H1 (cell line): Measurements from ENCODE around the gene SF3B3. TPM values are rescaled to one million over a fixed set of nuclear protein-coding genes. Genes with fewer than 3 reads are reported as not detected.

Experiments
- CTCF ChIA-PET: fragments of 300-600 bp; sonication (Branson Sonifier 250); formaldehyde crosslinking; loops from one replicate; lab custom pipeline; 2021; ENCODE audit not compliant: partially characterized antibody; lab: Charles Lee
- POLR2A ChIA-PET: fragments of 300-600 bp; sonication (Branson Sonifier 250); formaldehyde crosslinking; loops from one replicate; lab custom pipeline; 2021; ENCODE audit warnings: inconsistent platforms; ENCODE audit not compliant: partially characterized antibody; lab: Charles Lee
- DNase-seq, 2 experiments: peaks; one replicate each; pipeline versions ENCODE4 v3.0.0 to v3.0.0-alpha.2; 2010 to 2022; ENCODE audit warnings: low spot score in 2 of 2, low read depth in 1 of 2, mixed read lengths in 1 of 2
- FAIRE-seq: peaks from 2 replicates; lab custom pipeline; 2011; peaks lifted over from hg19 to GRCh38; lab: Jason Lieb, UNC
- H2AFZ ChIP-seq: 2 replicates; pipeline ENCODE4 v1.8.1; 2012; ENCODE audit warnings: low read length, inconsistent platforms
- H2AK5ac ChIP-seq: 2 replicates; pipeline ENCODE4 v1.6.1; 2013; ENCODE audit warnings: low read depth, low read length
- H2BK120ac ChIP-seq: replicated peaks from 2 replicates; pipeline ENCODE3; 2013; ENCODE audit warnings: low read depth, low read length, inconsistent platforms
- H2BK12ac ChIP-seq: 2 replicates; pipeline ENCODE4 v1.6.1; 2013; ENCODE audit warnings: low read depth, low read length
- H2BK15ac ChIP-seq: 2 replicates; pipeline ENCODE4 v1.6.1; 2013; ENCODE audit warnings: low read length
- H2BK20ac ChIP-seq: 2 replicates; pipeline ENCODE4 v1.6.1; 2013; ENCODE audit warnings: low read length
- H2BK5ac ChIP-seq: 2 replicates; pipeline ENCODE4 v1.6.1; 2013; ENCODE audit warnings: low read depth, low read length
- H3K14ac ChIP-seq: 2 replicates; pipeline ENCODE4 v1.6.1; 2013; ENCODE audit warnings: inconsistent platforms; ENCODE audit not compliant: insufficient read length
- H3K18ac ChIP-seq: 2 replicates; pipeline ENCODE4 v1.6.1; 2013; ENCODE audit warnings: low read length; ENCODE audit errors: extremely low read depth
- H3K23ac ChIP-seq: 2 replicates; pipeline ENCODE4 v1.6.1; 2013; ENCODE audit warnings: inconsistent platforms; ENCODE audit not compliant: insufficient read length
- H3K23me2 ChIP-seq: 2 replicates; pipeline ENCODE4 v1.6.1; 2013; ENCODE audit warnings: low read depth, low read length
- H3K27ac ChIP-seq: 2 replicates; pipeline ENCODE4 v1.6.1; 2011; ENCODE audit warnings: low read depth, low read length, inconsistent platforms
- H3K27me3 ChIP-seq, 4 experiments: replicated peaks in 1 of 4; 1 replicate in 1 of 4; 2 replicates in 3 of 4; pipeline versions ENCODE4 v1.6.1 to v1.8.1; 2011 to 2013; ENCODE audit warnings: low read length in 3 of 4, mild to moderate bottlenecking in 3 of 4, inconsistent platforms in 2 of 4, mixed read lengths in 2 of 4, moderate library complexity in 1 of 4; ENCODE audit not compliant: control insufficient read depth in 3 of 4, insufficient read depth in 3 of 4; ENCODE audit errors: extremely low read depth in 1 of 4
- H3K36me3 ChIP-seq, 4 experiments: 2 replicates each; pipeline versions ENCODE4 v1.6.1 to v1.8.1; 2011 to 2013; ENCODE audit warnings: mild to moderate bottlenecking in 4 of 4, low read length in 3 of 4, moderate library complexity in 2 of 4, control low read depth in 1 of 4, inconsistent platforms in 1 of 4; ENCODE audit not compliant: insufficient read depth in 4 of 4, control insufficient read depth in 2 of 4
- H3K4ac ChIP-seq: replicated peaks from 2 replicates; pipeline ENCODE3; 2013; ENCODE audit warnings: low read length, low read depth, mixed read lengths, inconsistent platforms; ENCODE audit not compliant: insufficient read length
- H3K4me1 ChIP-seq, 4 experiments: replicated peaks in 1 of 4; 1 replicate in 1 of 4; 2 replicates in 3 of 4; pipeline versions ENCODE4 v1.6.1 to v1.8.1; 2011 to 2013; ENCODE audit warnings: low read length in 3 of 4, inconsistent platforms in 2 of 4, mixed read lengths in 1 of 4; ENCODE audit not compliant: insufficient read depth in 4 of 4, control insufficient read depth in 3 of 4
- H3K4me2 ChIP-seq, 2 experiments: 2 replicates each; pipeline versions ENCODE4 v1.6.1 to v1.8.1; 2011 to 2013; ENCODE audit warnings: low read depth in 2 of 2, low read length in 2 of 2, control low read depth in 1 of 2, inconsistent platforms in 1 of 2, mild to moderate bottlenecking in 1 of 2; ENCODE audit not compliant: insufficient read depth in 1 of 2
- H3K4me3 ChIP-seq, 4 experiments: fragments of 200-600, 300-600 bp in 1 of 4; sonication (generic), shearing (Covaris generic), sonication (Bioruptor Twin) in 1 of 4; 2 replicates each; pipeline versions ENCODE4 v1.5.1 to v1.8.1; 2011 to 2016; ENCODE audit warnings: low read length in 4 of 4, low read depth in 3 of 4, control low read depth in 2 of 4, inconsistent platforms in 2 of 4, mild to moderate bottlenecking in 2 of 4, mixed read lengths in 1 of 4, moderate library complexity in 1 of 4; ENCODE audit not compliant: insufficient read depth in 2 of 4; ENCODE audit errors: extremely low read depth in 1 of 4
- H3K56ac ChIP-seq: replicated peaks from 2 replicates; pipeline ENCODE3; 2013; ENCODE audit warnings: low read depth, mild to moderate bottlenecking, mixed read lengths, low read length, inconsistent platforms; ENCODE audit not compliant: insufficient read length
- H3K79me1 ChIP-seq: 2 replicates; pipeline ENCODE4 v1.6.1; 2013; ENCODE audit warnings: low read depth, low read length, control low read depth
- H3K79me2 ChIP-seq, 2 experiments: 2 replicates each; pipeline versions ENCODE4 v1.6.1 to v1.8.1; 2012 to 2013; ENCODE audit warnings: low read length in 2 of 2, mild to moderate bottlenecking in 2 of 2, inconsistent platforms in 1 of 2; ENCODE audit not compliant: insufficient read depth in 2 of 2, control insufficient read depth in 1 of 2
- H3K9ac ChIP-seq, 4 experiments: replicated peaks in 1 of 4; 1 replicate in 1 of 4; 2 replicates in 3 of 4; pipeline versions ENCODE4 v1.6.1 to v1.8.1; 2011 to 2013; ENCODE audit warnings: low read depth in 3 of 4, low read length in 3 of 4, control low read depth in 2 of 4, mild to moderate bottlenecking in 2 of 4, moderate library complexity in 2 of 4, inconsistent platforms in 1 of 4; ENCODE audit errors: extremely low read depth in 1 of 4
- H3K9me3 ChIP-seq, 2 experiments: 2 replicates each; pipeline versions ENCODE4 v1.6.1 to v1.8.1; 2012 to 2013; ENCODE audit warnings: mild to moderate bottlenecking in 2 of 2, moderate library complexity in 2 of 2, control low read depth in 1 of 2, inconsistent platforms in 1 of 2, low read depth in 1 of 2, low read length in 1 of 2, mixed read lengths in 1 of 2; ENCODE audit not compliant: insufficient read depth in 2 of 2
- H4K20me1 ChIP-seq, 2 experiments: replicated peaks in 1 of 2; 2 replicates each; pipeline versions ENCODE3 to v1.8.1; 2011 to 2013; ENCODE audit warnings: inconsistent platforms in 2 of 2, low read length in 2 of 2, mild to moderate bottlenecking in 1 of 2; ENCODE audit not compliant: insufficient read depth in 2 of 2, control insufficient read depth in 1 of 2
- H4K5ac ChIP-seq: 2 replicates; pipeline ENCODE4 v1.6.1; 2013; ENCODE audit warnings: low read length, low read depth, mixed read lengths, inconsistent platforms; ENCODE audit not compliant: insufficient read length
- H4K8ac ChIP-seq: 2 replicates; pipeline ENCODE4 v1.8.0; 2013; ENCODE audit warnings: mild to moderate bottlenecking, moderate library complexity, low read length, inconsistent platforms; ENCODE audit not compliant: insufficient read depth; ENCODE audit errors: extremely low read depth
- H4K91ac ChIP-seq: replicated peaks from 2 replicates; pipeline ENCODE3; 2013; ENCODE audit warnings: low read length, mixed read lengths, inconsistent platforms; ENCODE audit not compliant: insufficient read length
- CHD1 ChIP-seq: IDR thresholded peaks from 2 replicates; pipeline ENCODE4 v1.6.1; 2012; ENCODE audit warnings: low read depth, low read length, improper control_type of control experiment
- KDM1A ChIP-seq: fragments of 200-600, 300-600 bp; sonication (generic); IDR thresholded peaks from 2 replicates; pipeline ENCODE4 v1.7.1; 2016; ENCODE audit warnings: mild to moderate bottlenecking, low read length, borderline replicate concordance
- NANOG ChIP-seq: IDR thresholded peaks from 2 replicates; pipeline ENCODE4 v1.6.1; 2011; ENCODE audit warnings: low read length, low read depth, mild to moderate bottlenecking, inconsistent platforms; ENCODE audit not compliant: insufficient read depth, poor library complexity, severe bottlenecking
- POU5F1 ChIP-seq: IDR thresholded peaks from 2 replicates; pipeline ENCODE4 v1.6.1; 2011; ENCODE audit warnings: low read depth, mild to moderate bottlenecking, low read length, moderate library complexity
- RXRA ChIP-seq: IDR thresholded peaks from 2 replicates; pipeline ENCODE4 v1.6.1; 2011; ENCODE audit warnings: low read depth, mild to moderate bottlenecking, low read length, moderate library complexity; ENCODE audit not compliant: insufficient read depth
- SP2 ChIP-seq: IDR thresholded peaks from 2 replicates; pipeline ENCODE4 v1.6.1; 2012; ENCODE audit warnings: mild to moderate bottlenecking, low read length, inconsistent platforms
- TAF1 ChIP-seq: IDR thresholded peaks from 2 replicates; pipeline ENCODE4 v1.6.1; 2011; ENCODE audit warnings: mild to moderate bottlenecking, low read depth, low read length
- TAF7 ChIP-seq: optimal IDR thresholded peaks from 2 replicates; pipeline ENCODE3; 2011; ENCODE audit warnings: low read depth, mild to moderate bottlenecking, inconsistent platforms, low read length, moderate library complexity, borderline replicate concordance
- WGBS, 2 experiments: shearing (Covaris generic) in 1 of 2; methylation state at CpG; one replicate each; pipeline versions ENCODE4 v1.1.6 to v1.1.7; 2013 to 2015; ENCODE audit warnings: low lambda C conversion rate in 2 of 2, mixed read lengths in 2 of 2, inconsistent platforms in 1 of 2, low coverage in 1 of 2, missing lambda C conversion rate in 1 of 2; ENCODE audit not compliant: insufficient replicate concordance in 2 of 2, insufficient coverage in 1 of 2, insufficient read length in 1 of 2; ENCODE audit errors: extremely low coverage in 1 of 2, missing lambda C conversion rate in 1 of 2; 5-methylcytosine and 5-hydroxymethylcytosine counted together
- polyA plus RNA-seq, 7 experiments: library from polyadenylated mRNA; depleted of rRNA in 3 of 7; stranded (reverse) in 5 of 7; unstranded in 2 of 7; fragments of >200 nt in 5 of 7; fragments of 200-250 nt in 2 of 7; gene quantifications; 1 replicate in 5 of 7; 2 replicates in 1 of 7; 4 replicates in 1 of 7; pipeline versions ENCODE4 v1.2.1 to v1.2.3, GENCODE V29; 2011 to 2013; ENCODE audit warnings: missing spikeins in 2 of 7, mixed read lengths in 2 of 7
- total RNA-seq: library from RNA; stranded (reverse); fragmentation: NEBNext Ultra II Directional; extraction: Animal tissue kit (Norgen Biotek cat#: 25700); gene quantifications from 2 replicates; pipeline ENCODE4 v1.2.1, GENCODE V29; 2021

SF3B3 gene
- total and polyA plus RNA-seq, 2 of the 8 experiments (the other 6 are each of a cell fraction or from before 2014, with no cell fraction given), result 241 to 521 TPM

- no peak overlapping the region for H3K4me3 ChIP-seq
- no peaks in the 10 kb centered on the region for H3K79me1 ChIP-seq
- no peaks in the 10 kb centered on the region for H4K20me1 ChIP-seq
- H2AK5ac ChIP-seq, result no peak overlapping the region
- ChIA-PET POLR2A (interaction anchor here (0.8 to 2.3 kb wide), 2 partner anchors 10 to 31 kb away, joined by 3 to 4 read pairs; no protein-coding TSS in a partner anchor), CTCF (interaction anchor here (2.6 kb wide), 1 partner anchor 23 kb away, joined by 13 read pairs; no protein-coding TSS in a partner anchor)
- H3K18ac ChIP-seq, result no peak overlapping the region
- H4K91ac ChIP-seq, result no peak overlapping the region
- H3K27ac ChIP-seq, result no peak overlapping the region
- H3K9me3 ChIP-seq, result no peaks in the 10 kb centered on the region
- H3K23me2 ChIP-seq, result no peaks in the 10 kb centered on the region
- no peak overlapping the region for H3K9ac ChIP-seq
- no peaks in the 10 kb centered on the region for H3K4me1 ChIP-seq
- no peak overlapping the region for H3K56ac ChIP-seq
- H2BK15ac ChIP-seq, result no peak overlapping the region
- H2BK20ac ChIP-seq, result no peak overlapping the region
- FAIRE-seq, result no peak
- no peak overlapping the region for H3K23ac ChIP-seq
- peaks cover 6 to 33% (median 18%) of the 10 kb centered on the region in 4 experiments; a peak in 6 of 8 replicates for H3K36me3 ChIP-seq
- no peak overlapping the region for H3K4ac ChIP-seq
- H3K14ac ChIP-seq, result no peak overlapping the region
- no peak for TF ChIP-seq RXRA
- no peak for TF ChIP-seq TAF1
- no peak for TF ChIP-seq SP2
- no peak for TF ChIP-seq TAF7
- no peak for TF ChIP-seq CHD1
- no peak for TF ChIP-seq POU5F1
- TF ChIP-seq KDM1A, result no peak
- no peak for TF ChIP-seq NANOG
- TF ChIP-seq, all 59 proteins: peak for 0
- no peak overlapping the region for H2BK5ac ChIP-seq
- no peak overlapping the region for H2AFZ ChIP-seq
- DNase-seq, result no peak
- no peak overlapping the region for H2BK12ac ChIP-seq
- no peak overlapping the region for H4K8ac ChIP-seq
- H3K4me2 ChIP-seq, result no peak overlapping the region
- H2BK120ac ChIP-seq, result no peak overlapping the region
- H3K79me2 ChIP-seq, result no peaks in the 10 kb centered on the region
- 83% methylated on average over 5 of the region's 5 CpGs; no CpG with 5 or more reads in 1 of the 2 experiments for WGBS, 2 experiments
- H3K27me3 ChIP-seq, result no peaks in the 10 kb centered on the region
- H4K5ac ChIP-seq, result no peak overlapping the region
These were observed 29.3 kb upstream of the SF3B3 start for GRCh38 chr16:70494202-70494770.
